NCI-H1436 (cell line): ENCODE data around the gene ALAD.
"Not testable (repeated sequence)": the region's sequence is repeated elsewhere in the genome, so short reads cannot be mapped to it uniquely, and the experiment has no call there.

Experiments used
- DNase-seq: peaks from one replicate; lab custom pipeline; 2025; lab: John Stamatoyannopoulos, UW

The ALAD gene

GRCh38 chr9:113373676-113374392 lies 27.2 kb downstream of the ALAD start:
- DNase-seq = no peak

DNA sequence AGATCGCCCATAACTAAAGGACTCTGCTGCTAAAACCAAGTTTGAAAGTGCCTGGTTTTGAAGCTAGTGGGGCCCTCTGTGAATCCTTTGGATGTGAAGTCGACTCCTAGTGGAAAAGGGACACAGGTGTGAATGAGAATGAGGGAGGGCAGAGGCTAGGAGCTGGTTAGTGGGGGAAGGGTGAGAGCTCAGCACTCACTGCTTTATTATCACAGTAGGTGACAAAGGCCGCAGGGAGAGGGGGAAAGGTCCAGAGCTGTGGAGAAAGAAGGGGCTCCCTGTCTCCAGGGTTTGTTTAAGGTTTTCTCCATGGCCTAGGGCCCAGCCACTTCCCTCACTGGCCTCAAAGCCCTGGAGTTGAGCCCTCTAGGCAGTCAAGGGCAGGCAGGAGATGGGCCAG lies 27.8 kb downstream of the ALAD start:
- DNase-seq = no peak

- DNase-seq = no peak
These were observed 29.0 kb downstream of the ALAD start for GRCh38 chr9:113372059-113372458.

DNA sequence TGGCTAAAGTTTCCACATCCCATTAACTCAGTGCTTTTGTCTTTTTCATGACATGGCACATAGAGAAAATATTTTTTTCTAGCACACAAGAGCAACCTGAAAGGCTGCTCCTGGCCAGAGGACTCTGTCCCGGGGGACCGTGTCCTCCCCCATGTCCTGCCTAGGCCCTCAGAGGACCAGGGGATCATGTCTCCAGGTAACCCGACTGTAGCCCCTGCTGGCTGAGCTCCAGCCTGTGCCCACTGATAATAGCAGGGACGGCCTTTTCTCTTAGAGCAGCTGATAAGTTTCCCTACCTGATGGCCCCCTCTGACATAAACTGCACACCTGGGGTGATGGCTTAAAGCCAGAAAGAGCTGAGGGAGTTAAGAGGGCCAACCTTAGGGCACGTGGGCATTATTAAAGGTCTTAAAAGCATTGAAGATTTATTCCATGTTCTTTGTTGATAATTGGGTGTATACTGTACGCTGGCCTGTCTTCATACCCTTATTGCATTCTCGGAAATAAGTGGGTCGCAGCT lies 30.2 kb downstream of the ALAD start:
- DNase-seq = no peak

DNA sequence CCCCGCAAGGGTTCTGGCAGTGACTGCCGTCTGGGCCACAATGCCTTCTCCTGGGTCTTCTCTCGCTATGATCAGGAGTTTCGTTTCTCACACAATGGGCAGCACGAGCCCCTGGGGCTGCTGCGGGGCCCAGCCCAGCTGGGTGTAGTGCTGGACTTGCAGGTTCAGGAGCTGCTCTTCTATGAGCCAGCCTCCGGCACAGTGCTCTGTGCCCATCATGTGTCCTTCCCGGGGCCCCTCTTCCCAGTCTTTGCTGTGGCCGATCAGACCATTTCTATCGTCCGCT lies 31.3 kb downstream of the ALAD start:
- DNase-seq = no peak

- DNase-seq = no peak
These were observed 31.9 kb downstream of the ALAD start for GRCh38 chr9:113368982-113369854.

GRCh38 chr9:113368348-113368981 lies 32.6 kb downstream of the ALAD start:
- DNase-seq = no peak

- DNase-seq = not testable (repeated sequence)
These were observed 35.4 kb downstream of the ALAD start for GRCh38 chr9:113365652-113366051.

DNA sequence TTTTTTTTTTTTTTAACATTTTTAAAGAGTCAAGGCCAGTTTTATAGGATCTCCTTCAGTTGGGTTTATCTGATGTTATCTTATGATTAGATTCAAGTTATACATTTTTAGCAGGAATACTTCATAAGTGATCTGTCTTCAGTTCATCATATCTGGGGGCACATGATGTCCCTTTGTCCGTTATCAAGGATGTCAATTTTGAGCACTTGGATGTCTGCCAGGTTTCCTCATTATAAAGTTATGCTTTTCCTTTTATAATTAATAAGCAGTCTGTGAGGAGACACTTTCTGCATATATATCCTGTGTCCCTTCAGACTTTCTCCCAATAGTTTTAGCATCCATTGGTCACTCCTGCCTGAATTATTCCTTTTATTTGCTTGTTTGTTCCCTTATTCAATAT lies 36.1 kb downstream of the ALAD start:
- no peak for DNase-seq

DNA sequence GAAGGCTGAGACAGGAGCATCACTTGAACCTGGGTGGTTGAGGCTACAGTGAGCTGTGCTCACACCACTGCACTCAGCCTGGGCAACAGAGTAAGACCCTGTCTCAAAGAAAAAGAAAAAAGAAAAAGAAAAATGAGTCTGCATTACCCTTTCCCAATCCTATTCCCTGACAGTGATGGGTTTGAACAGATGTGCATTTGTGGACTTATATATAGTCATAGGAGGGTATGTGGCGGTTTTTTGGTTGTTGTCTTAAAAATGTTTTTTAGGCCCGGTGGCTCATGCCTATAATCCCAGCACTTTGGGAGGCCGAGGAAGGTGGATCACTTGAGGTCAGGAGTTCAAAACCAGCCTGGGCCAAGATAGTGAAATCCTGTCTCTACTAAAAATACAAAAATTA lies 37.7 kb downstream of the ALAD start:
- DNase-seq = no peak

GRCh38 chr9:113361304-113362018 lies 39.6 kb downstream of the ALAD start:
- no peak for DNase-seq

DNA sequence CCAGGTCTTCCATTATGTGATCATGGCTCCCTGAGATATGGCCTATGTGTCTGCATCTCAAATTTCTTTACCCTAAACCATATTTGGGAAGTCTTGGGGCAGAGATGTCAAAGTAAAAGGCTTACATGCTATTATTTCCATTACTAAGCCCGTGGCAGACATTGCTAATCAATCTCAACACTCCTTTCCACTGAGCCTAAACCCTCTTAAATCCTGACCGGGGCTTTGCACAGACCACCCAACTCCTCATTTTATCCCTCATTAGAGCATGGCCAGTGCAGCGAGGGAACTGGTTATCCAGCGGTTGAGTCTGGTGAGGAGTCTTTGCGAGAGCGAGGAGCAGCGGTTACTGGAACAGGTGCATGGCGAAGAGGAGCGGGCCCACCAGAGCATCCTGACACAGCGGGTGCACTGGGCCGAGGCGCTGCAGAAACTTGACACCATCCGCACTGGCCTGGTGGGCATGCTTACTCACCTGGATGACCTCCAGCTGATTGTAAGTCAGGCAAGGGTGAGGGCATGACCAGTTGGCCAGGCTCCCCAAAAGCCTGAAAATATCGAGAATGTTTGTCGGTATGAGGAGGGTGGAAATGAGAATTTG lies 40.7 kb downstream of the ALAD start:
- DNase-seq = no peak

DNA sequence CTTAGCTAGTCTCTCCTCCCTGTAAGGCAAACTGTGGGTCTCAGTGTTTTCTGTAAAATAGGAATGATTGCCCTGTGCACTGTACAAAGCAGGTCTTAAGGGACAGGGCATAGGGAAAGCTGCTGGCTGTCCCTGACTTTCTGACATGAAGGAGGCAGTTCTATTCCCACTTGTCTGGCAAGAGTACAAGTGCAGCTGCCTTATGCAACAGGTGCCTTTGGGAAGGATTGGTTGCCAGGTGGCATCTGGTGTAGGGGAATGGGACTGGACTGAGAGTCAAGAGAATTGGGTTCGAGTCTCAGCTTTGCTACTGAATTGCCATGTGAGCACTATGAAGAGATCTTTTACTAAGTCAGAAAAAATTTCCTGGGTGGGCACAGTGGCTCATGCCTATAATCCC lies 41.7 kb downstream of the ALAD start:
- DNase-seq = no peak

DNA sequence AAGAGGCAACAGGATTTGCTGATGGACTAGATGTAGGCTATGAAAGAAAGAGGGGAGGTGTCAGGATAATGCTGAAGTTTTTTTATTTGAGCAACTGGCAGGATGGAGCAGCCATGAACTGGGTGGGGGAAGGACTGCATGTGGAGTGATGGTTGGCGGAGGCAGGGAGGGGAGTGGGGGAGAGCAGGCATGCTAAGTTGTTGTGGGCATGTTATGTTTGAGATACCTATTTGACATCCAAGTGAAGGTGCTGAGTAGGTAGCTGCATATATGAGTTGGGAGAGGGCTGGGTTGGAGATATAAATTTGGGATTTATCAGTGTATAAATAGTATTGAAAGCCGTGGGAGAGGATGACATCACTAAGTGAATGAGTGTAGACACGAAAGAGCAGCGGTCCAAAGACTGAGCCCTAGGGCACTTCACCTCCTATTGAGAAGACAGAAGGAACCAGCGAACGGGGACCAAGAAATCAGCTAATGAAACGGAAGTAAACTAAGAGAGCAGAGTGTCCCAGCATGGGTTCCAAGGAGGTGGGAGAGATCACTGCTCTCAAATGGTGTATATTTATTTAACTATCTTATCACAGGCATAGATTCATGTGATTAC lies 44.3 kb downstream of the ALAD start:
- DNase-seq = no peak

DNA sequence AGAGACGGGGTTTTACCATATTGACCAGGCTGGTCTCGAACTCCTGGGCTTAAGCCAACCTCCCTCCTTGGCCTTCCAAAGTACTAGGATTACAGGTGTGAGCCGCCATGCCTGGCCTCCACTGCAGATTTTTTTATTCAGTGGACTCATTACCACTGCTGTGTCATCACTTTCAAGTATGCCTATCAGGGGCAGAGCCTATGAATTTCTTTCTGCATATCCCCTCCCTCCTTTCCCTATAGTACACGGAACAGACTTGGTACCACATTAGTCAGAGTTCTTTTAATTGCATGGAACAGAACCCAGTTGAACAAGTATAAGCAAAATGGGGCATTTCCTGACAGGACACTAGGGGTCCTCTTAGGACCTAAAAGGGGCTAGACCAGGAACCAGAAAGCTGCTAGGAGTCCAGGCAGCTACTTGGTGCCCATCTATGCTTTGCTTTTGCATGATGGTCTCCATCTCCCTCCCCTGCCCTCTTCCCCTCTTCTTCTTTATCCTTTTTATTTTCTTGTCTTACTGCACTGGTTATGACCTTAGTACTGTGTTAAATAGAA lies 46.0 kb downstream of the ALAD start:
- no peak for DNase-seq

GRCh38 chr9:113352411-113352810 lies 48.7 kb downstream of the ALAD start:
- no peak for DNase-seq

DNA sequence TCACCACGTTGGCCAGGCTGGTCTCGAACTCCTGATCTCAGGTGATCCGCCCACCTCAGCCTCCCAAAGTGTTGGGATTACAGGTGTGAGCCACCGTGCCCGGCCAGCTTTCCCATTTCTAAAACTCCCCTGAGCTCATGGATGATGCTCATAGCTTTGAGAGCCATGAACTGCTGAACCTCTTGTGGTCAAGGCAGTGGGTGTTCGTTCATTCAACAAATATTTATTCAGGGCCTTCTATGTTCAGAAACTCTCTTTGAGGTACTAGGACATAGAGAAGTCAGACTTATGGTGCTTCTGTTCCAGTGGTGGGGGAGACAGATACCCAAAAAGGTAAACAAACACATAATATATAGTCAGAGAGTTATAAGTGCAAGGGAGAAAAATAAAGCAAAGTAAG lies 49.1 kb downstream of the ALAD start:
- DNase-seq = no peak

DNA sequence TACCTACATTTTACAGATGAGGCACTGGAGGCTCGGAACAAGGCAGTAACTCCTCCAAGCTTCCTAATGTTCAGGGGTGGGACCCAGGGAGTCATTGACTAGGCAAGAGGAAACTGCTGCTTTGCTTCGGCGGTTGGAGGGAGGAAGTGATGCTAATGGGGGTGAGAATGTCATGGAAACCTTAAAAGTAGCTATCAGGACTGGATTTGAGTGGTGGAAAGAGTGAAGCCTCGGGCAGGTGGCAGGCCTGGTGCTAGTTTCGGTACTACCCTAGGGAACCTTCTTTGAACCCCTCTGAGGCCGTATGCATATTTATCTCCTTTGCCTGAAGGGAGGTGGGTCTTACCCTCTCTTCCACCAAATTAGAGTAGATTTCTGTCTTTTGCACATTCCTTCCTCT lies 50.1 kb downstream of the ALAD start:
- DNase-seq = no peak

DNA sequence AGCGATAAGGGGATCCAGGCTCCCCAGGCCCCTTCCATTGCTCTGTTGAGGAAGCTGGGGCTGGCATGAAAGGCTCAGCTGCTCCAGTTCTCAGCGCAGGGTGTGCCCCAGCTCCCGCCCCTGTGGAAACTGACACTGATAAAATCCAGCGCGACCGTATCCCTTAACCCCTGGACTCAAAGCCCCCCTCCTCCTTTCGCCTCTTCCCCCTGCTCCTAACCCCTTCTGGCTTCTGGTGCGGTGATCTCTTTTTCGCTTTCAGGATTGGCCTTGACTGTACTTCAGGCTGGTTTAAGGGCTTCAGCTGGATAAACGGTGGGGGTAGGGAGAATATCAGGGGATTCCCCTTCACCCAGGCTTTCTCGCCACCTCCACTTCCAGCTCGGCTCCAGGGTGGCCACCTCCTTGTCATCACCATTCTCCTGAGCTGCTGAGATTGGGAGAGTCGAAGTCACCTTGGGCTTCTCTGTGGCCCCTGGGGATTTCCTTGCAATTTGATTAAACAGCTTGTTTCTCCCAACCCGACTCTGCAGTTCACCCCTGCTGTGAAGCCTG lies 50.9 kb downstream of the ALAD start:
- DNase-seq = no peak

DNA sequence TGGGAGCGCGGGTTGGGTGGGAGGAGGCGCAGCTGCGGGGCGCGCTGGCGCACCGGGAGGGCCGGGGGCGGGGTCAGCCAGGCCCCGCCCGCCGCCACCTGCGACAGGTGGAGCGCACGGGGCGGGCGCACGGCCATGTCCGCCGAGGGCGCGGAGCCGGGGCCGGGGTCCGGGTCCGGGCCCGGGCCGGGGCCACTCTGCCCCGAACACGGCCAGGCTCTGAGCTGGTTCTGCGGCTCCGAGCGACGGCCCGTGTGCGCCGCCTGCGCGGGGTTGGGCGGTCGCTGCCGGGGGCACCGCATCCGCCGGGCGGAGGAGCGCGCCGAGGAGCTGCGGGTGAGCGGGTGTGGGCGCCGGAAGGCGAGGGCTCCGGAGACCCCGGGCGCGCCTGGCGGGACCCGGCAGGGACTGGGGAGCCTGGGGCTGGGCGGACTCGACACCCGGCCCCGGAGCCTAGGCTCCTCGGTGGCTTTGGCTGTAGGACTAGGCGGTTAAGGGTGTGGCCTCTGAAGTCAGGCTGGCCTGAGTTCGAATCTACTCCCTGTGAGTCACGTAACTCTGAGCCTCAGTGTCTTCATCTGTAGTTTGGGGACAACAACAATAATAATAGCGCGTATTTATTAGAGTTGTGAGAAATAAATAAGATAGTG lies 51.5 kb downstream of the ALAD start, which contains the start of gene BSPRY:
Gene BSPRY, plus strand, starts transcription at position 97 of the 650 bp plus-strand sequence. Its CDS starts 39 bp downstream, at position 136.
- peak; percentile 32 for DNase-seq
